ENCODE data around the gene AP1S2. TPM values are rescaled to one million over a fixed set of nuclear protein-coding genes. Genes with fewer than 3 reads are reported as not detected.
A peak's percentile ranks its signal among the peaks of the same experiment; 100 is the strongest.

AP1S2 gene
- total RNA-seq, 1 donor from 2014 or later: 35.6 TPM

- Mint-ChIP-seq H3K27ac (no peak overlapping the region), H3K4me1 (no peaks in the 10 kb centered on the region), H3K36me3 (peaks cover 17% of the 10 kb centered on the region), H3K4me3 (no peak overlapping the region), H3K27me3 (ENCODE audit: low read depth) (no peaks in the 10 kb centered on the region), H3K9me3 (peaks cover 8% of the 10 kb centered on the region)
- no peak for TF ChIP-seq CTCF (IDR thresholded peaks at IDR 0.05; ENCODE audit: unreplicated experiment)
- no peak for DNase-seq (ENCODE audit: low spot score in 2 of 2, unreplicated experiment in 2 of 2)
Measured at GRCh38 chrX:15785176-15785750, 69.3 kb downstream of the AP1S2 start.

GRCh38 chrX:15781961-15782699, 72.5 kb downstream of the AP1S2 start:
- TF ChIP-seq CTCF (IDR thresholded peaks at IDR 0.05; ENCODE audit: unreplicated experiment): no peak
- H3K36me3 Mint-ChIP-seq: peaks cover 18% of the 10 kb centered on the region
- DNase-seq (ENCODE audit: low spot score in 2 of 2, unreplicated experiment in 2 of 2): no peak
- peaks cover 8% of the 10 kb centered on the region for H3K9me3 Mint-ChIP-seq
- H3K27me3 Mint-ChIP-seq (ENCODE audit: low read depth): no peaks in the 10 kb centered on the region
- H3K4me1 Mint-ChIP-seq: no peaks in the 10 kb centered on the region
- no peak overlapping the region for H3K4me3 Mint-ChIP-seq
- H3K27ac Mint-ChIP-seq: peak overlapping the region; percentile 19

Other genes starting within 250 kb of the AP1S2 start
- gene CLTRN, start 190.0 kb downstream of the AP1S2 start, total RNA-seq: 1.2 to 1.8 TPM (median 1.4 TPM) in 3 replicates
- 24.0 to 25.3 TPM (median 24.7 TPM) in 3 replicates for gene CA5B, start 116.5 kb downstream of the AP1S2 start, total RNA-seq
- 20.4 to 22.4 TPM (median 21.5 TPM) in 3 replicates for gene ZRSR2, start 64.3 kb downstream of the AP1S2 start, total RNA-seq